ENCODE results near the gene SORL1-AS1.

DNA sequence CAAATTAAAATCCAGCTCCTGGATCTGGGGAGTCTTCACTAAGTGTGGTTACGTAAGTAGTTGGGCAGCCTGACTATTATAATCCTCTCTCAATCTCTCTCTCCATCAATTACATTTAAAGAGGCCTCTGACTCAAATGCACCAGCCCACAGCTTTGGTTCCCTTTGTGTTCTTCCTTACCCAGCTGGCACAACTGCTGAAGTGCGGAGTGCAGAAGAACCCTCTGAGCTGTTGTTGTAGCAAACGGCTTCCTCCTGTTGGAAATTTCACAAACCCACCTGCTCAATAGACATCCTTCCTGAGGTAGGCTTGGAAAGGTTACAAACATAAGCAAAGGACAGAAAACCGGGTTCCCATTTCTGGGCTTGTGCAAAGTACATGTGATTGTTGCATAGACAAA, 17.6 kb downstream of the SORL1-AS1 start:
- TF ChIP-seq POLR2AphosphoS5 (IDR thresholded peaks at IDR 0.05; ENCODE audit: low read depth, low read length), result no peak
- no peak for TF ChIP-seq POLR2A (IDR thresholded peaks at IDR 0.05; ENCODE audit: low read depth, low read length)
- TF ChIP-seq POU2F2 (IDR thresholded peaks at IDR 0.05; ENCODE audit: low read depth, low read length), result no peak
- no peak for TF ChIP-seq TAF1 (IDR thresholded peaks at IDR 0.05; ENCODE audit: low read depth, low read length)
- TF ChIP-seq SPI1 (IDR thresholded peaks at IDR 0.05; ENCODE audit: low read depth, low read length), result no peak
- no peak for TF ChIP-seq PAX5 (IDR thresholded peaks at IDR 0.05; ENCODE audit: insufficient read depth, low read length, severe bottlenecking)

Measured in GM12891 (cell line).